Measurements from ENCODE around the gene CSTPP1. TPM values are rescaled to one million over a fixed set of nuclear protein-coding genes. Genes with fewer than 3 reads are reported as not detected.

The CSTPP1 gene
- total RNA-seq, 4 donors from 2014 or later: 4.9 to 33.8 (median 19.5) TPM

GRCh38 chr11:46901156-46901555 is 35.4 kb upstream of the CSTPP1 start:
- TF ChIP-seq POLR2A (IDR thresholded peaks at IDR 0.05) (no peak), CTCF (IDR thresholded peaks at IDR 0.05) (no peak)
- no peaks in the 10 kb centered on the region for H3K9me3 ChIP-seq
- no peak for DNase-seq
- no peaks in the 10 kb centered on the region for H3K27me3 ChIP-seq
- intact Hi-C loops (cut with DNase I; ENCODE audit: low total_unique reads): no loop called here
- H3K36me3 ChIP-seq: no peaks in the 10 kb centered on the region
- H3K4me1 ChIP-seq: no peaks in the 10 kb centered on the region
- no peak overlapping the region for H3K4me3 ChIP-seq
- H3K27ac ChIP-seq: no peak overlapping the region

GRCh38 chr11:46902694-46903093 is 33.9 kb upstream of the CSTPP1 start:
- DNase-seq: no peak
- TF ChIP-seq CTCF (IDR thresholded peaks at IDR 0.05) (no peak), POLR2A (IDR thresholded peaks at IDR 0.05) (no peak)
- H3K4me1 ChIP-seq: no peaks in the 10 kb centered on the region
- intact Hi-C loops (cut with DNase I; ENCODE audit: low total_unique reads): no loop called here
- no peaks in the 10 kb centered on the region for H3K27me3 ChIP-seq
- H3K4me3 ChIP-seq: no peak overlapping the region
- H3K27ac ChIP-seq: no peak overlapping the region
- no peaks in the 10 kb centered on the region for H3K36me3 ChIP-seq
- no peaks in the 10 kb centered on the region for H3K9me3 ChIP-seq

GRCh38 chr11:46903846-46904245 is 32.7 kb upstream of the CSTPP1 start:
- no peaks in the 10 kb centered on the region for H3K36me3 ChIP-seq
- H3K27ac ChIP-seq: no peak overlapping the region
- intact Hi-C loops (cut with DNase I; ENCODE audit: low total_unique reads): no loop called here
- DNase-seq: no peak
- H3K9me3 ChIP-seq: no peaks in the 10 kb centered on the region
- H3K27me3 ChIP-seq: no peaks in the 10 kb centered on the region
- TF ChIP-seq POLR2A (IDR thresholded peaks at IDR 0.05) (no peak), CTCF (IDR thresholded peaks at IDR 0.05) (no peak)
- no peaks in the 10 kb centered on the region for H3K4me1 ChIP-seq
- no peak overlapping the region for H3K4me3 ChIP-seq

- H3K27ac ChIP-seq: no peak overlapping the region
- DNase-seq: no peak
- no peaks in the 10 kb centered on the region for H3K9me3 ChIP-seq
- H3K4me3 ChIP-seq: no peak overlapping the region
- H3K27me3 ChIP-seq: no peaks in the 10 kb centered on the region
- TF ChIP-seq CTCF (IDR thresholded peaks at IDR 0.05) (no peak), POLR2A (IDR thresholded peaks at IDR 0.05) (no peak)
- no peaks in the 10 kb centered on the region for H3K36me3 ChIP-seq
- H3K4me1 ChIP-seq: no peaks in the 10 kb centered on the region
- intact Hi-C loops (cut with DNase I; ENCODE audit: low total_unique reads): no loop called here
Observed at GRCh38 chr11:46905806-46906205, 30.8 kb upstream of the CSTPP1 start.

- Histone ChIP-seq H3K27ac (no peak overlapping the region), H3K27me3 (no peaks in the 10 kb centered on the region), H3K9me3 (no peaks in the 10 kb centered on the region), H3K4me1 (no peaks in the 10 kb centered on the region), H3K4me3 (no peak overlapping the region), H3K36me3 (no peaks in the 10 kb centered on the region)
- TF ChIP-seq POLR2A (IDR thresholded peaks at IDR 0.05) (no peak), CTCF (IDR thresholded peaks at IDR 0.05) (no peak)
- intact Hi-C loops (cut with DNase I; ENCODE audit: low total_unique reads): no loop called here
- no peak for DNase-seq
Observed at GRCh38 chr11:46906609-46907041, 29.9 kb upstream of the CSTPP1 start.
